ENCODE measurements around the gene MYL7.

Gene MYL7

DNA sequence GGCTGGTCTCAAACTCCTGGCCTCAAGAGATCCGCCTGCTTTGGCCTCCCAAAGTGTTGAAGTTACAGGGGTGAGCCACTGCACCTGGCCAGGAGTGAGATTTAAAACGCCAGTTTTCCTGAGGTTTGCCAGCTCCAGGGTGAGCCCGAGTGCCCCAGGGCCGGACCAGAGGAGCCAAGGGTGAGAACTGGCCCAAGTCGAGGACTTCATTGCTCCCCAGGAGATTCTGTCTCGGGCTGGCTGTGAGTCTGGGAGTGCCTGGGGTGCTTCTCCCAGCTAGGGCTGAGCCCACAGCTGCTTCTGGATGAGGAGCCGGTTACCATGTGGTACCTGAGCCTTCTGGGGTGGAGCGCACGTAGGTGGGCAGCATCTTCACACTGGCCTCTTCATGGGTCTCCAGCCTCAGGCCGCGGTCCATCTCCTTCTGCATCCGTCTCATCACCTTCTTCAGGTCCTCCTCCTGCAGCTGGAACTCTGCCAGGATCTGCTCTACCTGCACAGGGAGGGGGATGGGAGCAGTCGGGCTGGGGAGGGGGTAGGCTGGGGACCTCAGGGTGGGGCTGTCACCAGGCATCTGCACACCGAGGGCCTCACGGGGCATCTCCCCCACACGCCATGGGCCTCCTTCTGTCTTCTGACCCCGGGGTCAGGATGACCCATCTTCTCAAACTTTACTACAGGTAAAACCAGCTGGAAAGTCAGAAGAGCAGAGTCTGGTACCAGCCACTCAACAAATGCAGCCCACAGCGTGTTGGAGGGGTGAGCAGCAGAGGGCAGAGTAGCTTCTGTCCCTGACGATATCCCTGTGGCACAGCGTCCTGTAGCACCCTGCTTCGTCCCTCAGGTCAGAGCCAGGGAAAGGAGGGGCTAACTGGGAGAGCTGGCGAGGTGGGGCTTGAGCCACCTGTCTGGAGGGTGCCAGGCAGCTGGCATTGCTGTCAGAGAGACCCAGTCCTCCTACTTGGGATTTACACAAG, 12.1 kb upstream of the MYL7 start:
- TF ChIP-seq, protein P1, sequence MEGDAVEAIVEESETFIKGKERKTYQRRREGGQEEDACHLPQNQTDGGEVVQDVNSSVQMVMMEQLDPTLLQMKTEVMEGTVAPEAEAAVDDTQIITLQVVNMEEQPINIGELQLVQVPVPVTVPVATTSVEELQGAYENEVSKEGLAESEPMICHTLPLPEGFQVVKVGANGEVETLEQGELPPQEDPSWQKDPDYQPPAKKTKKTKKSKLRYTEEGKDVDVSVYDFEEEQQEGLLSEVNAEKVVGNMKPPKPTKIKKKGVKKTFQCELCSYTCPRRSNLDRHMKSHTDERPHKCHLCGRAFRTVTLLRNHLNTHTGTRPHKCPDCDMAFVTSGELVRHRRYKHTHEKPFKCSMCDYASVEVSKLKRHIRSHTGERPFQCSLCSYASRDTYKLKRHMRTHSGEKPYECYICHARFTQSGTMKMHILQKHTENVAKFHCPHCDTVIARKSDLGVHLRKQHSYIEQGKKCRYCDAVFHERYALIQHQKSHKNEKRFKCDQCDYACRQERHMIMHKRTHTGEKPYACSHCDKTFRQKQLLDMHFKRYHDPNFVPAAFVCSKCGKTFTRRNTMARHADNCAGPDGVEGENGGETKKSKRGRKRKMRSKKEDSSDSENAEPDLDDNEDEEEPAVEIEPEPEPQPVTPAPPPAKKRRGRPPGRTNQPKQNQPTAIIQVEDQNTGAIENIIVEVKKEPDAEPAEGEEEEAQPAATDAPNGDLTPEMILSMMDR (IDR thresholded peaks at IDR 0.05; ENCODE audit: low read depth, low read length), result no peak
- no peak for DNase-seq (ENCODE audit: extremely low read depth, low read depth)

DNA sequence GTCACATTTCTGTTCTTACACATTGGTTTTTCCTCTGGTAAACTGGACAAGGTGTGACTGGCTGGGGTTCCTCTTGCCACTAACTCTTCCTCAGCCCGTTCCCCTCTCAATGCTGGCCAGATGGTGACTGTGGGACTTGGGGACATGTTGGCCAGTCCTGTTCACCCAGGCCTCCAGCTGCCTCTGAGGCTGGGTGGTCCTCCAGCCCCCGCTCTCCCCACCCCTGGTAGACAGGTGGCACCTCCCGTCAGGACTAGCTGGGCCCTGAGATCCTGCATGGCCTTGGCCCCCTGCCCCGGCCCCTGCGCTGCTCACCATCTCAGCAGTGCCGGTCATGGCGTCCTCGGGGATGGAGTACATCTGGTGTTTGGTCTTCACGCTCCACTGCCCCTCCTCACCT, 10.8 kb upstream of the MYL7 start:
- DNase-seq (ENCODE audit: extremely low read depth, low read depth), result no peak
- TF ChIP-seq, protein P1 (IDR thresholded peaks at IDR 0.05; ENCODE audit: low read depth, low read length), result no peak

DNA sequence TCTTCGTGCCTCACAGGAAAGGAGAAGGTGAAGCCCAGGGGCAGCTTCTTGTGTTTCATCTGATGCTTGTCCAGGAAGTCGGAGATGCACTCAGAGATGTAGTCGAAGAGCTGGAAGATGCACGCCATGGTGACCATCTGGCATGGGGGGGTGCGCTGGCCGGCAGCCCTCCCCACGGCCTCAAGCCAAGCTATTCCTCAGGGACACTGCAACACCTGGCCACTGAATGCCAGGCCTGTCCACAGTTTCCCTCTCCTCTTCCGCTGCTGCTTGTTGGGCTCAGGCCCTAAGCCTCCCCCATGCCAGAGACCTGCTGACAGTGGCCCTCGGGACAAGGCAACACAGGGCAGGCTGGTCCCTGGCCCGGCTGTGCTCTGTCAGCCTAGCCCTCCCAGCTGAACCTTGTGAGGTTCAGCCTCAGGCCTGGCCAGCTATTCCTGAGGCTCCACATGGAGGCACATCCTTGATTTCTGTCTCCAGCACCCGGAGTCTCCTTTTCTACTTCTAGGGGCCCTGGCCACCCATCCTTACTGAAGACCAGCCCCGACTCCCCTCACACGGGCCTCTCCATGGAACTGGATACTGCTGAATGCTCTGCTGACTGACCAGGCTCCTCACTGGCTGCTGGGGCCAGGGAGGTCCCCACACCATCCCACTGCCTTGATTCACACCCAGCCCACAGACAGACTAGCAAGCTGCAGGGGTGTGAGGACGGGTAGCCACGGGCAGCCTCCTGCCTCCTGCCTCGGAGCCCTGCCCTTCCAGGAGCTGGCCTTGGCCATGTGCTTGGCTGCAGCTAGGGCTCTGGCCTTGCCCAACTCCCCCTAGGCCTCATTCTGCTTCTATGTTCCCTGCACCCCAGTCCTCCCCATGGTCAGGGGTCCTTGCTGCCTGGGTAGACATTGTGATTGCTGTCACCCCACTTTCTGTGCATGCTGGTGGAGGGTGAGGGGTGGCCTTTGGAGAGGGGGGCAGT, 10.1 kb upstream of the MYL7 start:
- no peak for DNase-seq (ENCODE audit: extremely low read depth, low read depth)
- TF ChIP-seq, protein P1 (IDR thresholded peaks at IDR 0.05; ENCODE audit: low read depth, low read length), result no peak

DNA sequence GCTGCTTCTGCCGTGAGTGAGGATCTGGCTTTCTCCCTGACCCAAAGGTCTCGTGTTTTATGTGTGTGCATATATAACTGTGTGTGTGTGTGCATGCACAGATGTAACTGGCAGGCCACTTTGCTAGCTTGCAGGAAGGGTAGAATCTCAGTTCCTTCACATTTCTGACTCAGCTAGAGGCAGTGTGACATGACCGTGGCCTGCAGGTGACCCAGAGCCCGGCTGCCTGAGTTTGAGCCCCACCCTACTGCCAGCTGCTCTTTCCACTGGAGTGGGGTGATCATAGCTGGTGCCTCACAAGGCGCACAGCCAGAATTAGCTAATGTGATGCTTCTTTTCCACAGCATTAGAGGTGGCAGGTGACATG, 9.3 kb upstream of the MYL7 start:
- TF ChIP-seq, protein P1 (IDR thresholded peaks at IDR 0.05; ENCODE audit: low read depth, low read length), result no peak
- DNase-seq (ENCODE audit: extremely low read depth, low read depth), result no peak

DNA sequence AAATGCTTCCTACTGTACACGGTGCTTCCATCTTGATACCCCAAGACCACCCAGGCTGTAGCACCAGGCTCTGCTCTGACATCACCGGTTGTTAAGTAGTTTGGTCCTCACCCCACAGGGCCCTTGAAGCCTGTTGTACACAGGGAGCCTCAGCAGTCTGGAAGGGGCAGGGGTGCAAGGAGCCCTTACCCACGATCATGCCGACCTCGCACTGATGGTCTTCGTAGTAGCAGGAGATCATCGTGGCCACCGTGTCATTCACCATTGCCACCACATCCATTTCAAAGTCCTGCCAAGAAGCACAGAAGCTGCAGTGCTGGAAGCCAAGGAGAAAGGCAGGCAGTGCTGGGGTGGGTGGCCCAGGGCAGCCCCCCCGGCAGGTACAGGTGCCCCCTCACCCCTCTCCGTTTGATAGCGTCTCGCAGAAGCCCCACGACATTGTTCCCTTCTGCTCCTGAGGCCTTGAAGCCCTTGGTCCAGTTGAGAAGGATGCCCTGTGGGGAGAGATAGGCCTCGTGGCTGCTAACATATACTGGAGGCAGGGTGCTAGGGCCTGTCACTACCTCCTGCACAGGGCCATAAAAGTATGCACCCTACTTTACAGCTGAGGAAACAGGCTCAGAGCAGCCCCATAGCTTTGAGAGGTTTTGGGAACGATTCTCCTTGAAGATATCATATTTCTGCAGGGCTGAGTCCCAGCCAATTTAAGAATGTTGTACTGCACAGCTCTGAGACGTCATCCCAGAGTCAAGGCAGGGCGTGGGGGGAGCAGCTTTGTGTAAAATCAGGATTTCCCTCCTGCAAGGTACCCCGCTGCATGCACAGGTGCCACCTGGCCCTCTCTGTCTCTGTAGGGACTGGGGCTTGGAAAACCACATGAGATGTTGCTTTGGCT, 8.7 kb upstream of the MYL7 start:
- no peak for DNase-seq (ENCODE audit: extremely low read depth, low read depth)
- TF ChIP-seq, protein P1 (IDR thresholded peaks at IDR 0.05; ENCODE audit: low read depth, low read length), result no peak

DNA sequence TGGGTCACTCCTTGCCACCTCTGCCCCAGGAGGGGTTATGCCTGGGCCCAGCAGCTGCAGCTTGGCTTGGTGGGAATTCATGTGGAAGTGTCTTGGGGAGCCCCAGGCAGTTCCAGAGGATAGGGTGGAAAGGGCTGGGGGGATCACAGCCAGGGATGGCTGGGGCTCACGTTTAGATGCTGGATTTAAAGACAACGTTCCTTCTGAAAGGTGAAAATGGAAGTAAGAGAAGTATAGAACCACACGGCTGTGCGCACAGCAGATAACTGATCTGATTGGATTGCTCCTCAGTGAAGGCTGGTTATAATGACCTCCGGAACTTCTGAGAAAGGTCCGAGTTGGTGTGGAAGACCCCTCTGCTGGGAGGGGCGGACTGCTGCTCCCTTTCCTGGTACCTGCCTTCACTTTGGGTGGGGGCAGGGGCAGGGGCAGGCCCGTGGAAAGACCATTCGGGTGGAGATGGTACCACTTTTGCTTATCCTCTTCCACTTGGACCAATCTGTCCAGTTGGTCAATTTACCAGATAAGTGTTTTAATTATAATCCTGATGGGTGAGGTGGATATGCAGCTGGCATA, 7.9 kb upstream of the MYL7 start:
- TF ChIP-seq, protein P1 (IDR thresholded peaks at IDR 0.05; ENCODE audit: low read depth, low read length), result no peak
- no peak for DNase-seq (ENCODE audit: extremely low read depth, low read depth)

All from AG09319 (cell line).